HepG2 (cell line): ENCODE results near the gene MCOLN3. TPM values are rescaled to one million over a fixed set of nuclear protein-coding genes. Genes with fewer than 3 reads are reported as not detected.

Source experiments
- ATAC-seq: fragments of 200-7000 bp; cut with Tn5 transposase; 3 replicates; pipeline ENCODE4 v1.9.1; 2020; ENCODE audit warnings: mild to moderate bottlenecking, moderate library complexity
- BruUV-seq: library from RNA; stranded (reverse); fragments of 400-500 nt; replicated peaks from 2 replicates; lab custom pipeline; 2021; lab: Mats Ljungman, UMichigan
- CTCF ChIA-PET: fragments of 300-600 bp; formaldehyde crosslinking; extraction: SDS; loops from one replicate; lab custom pipeline; 2021; ENCODE audit warnings: low total read pairs, inconsistent platforms, low intra/inter-chr PET ratio; lab: Yijun Ruan, JAX
- POLR2A ChIA-PET: fragments of 350-600 bp; sonication (Branson Sonifier 250); formaldehyde crosslinking; loops from one replicate; lab custom pipeline; 2020; ENCODE audit warnings: antibody characterized with exemption, inconsistent platforms; lab: Yijun Ruan, JAX
- DNase-seq: peaks from one replicate; pipeline ENCODE4 v3.0.0-alpha.2; 2015; ENCODE audit warnings: low spot score
- FAIRE-seq: peaks from 3 replicates; lab custom pipeline; 2011; peaks lifted over from hg19 to GRCh38; lab: Jason Lieb, UNC
- H2AFZ ChIP-seq: one replicate; pipeline ENCODE4 v1.6.1; 2011; ENCODE audit warnings: low read length, inconsistent platforms
- H3K27ac ChIP-seq: fragments of 300-600 bp; 3 replicates; pipeline ENCODE4 v1.8.0; 2011; ENCODE audit warnings: mixed run types, mild to moderate bottlenecking, mixed read lengths, low read length, inconsistent platforms; ENCODE audit not compliant: insufficient read depth; ENCODE audit errors: extremely low read length
- H3K27me3 ChIP-seq, 2 experiments: fragments of 200-600 bp in 1 of 2; 2 replicates in 1 of 2; 3 replicates in 1 of 2; pipeline versions ENCODE4 v1.6.0 to v1.8.0; 2011; ENCODE audit warnings: low read length in 2 of 2, mild to moderate bottlenecking in 2 of 2, moderate library complexity in 2 of 2, inconsistent platforms in 1 of 2; ENCODE audit not compliant: insufficient read depth in 2 of 2, control insufficient read depth in 1 of 2
- H3K36me3 ChIP-seq, 2 experiments: fragments of 200-600 bp in 1 of 2; replicated peaks in 1 of 2; 2 replicates in 1 of 2; 3 replicates in 1 of 2; pipeline versions ENCODE4 v1.5.1 to v1.8.0; 2011; ENCODE audit warnings: low read length in 2 of 2, inconsistent platforms in 1 of 2; ENCODE audit not compliant: insufficient read depth in 2 of 2, control insufficient read depth in 1 of 2
- H3K4me1 ChIP-seq: 2 replicates; pipeline ENCODE4 v1.5.1; 2012; ENCODE audit warnings: low read length, inconsistent platforms; ENCODE audit not compliant: insufficient read depth
- H3K4me2 ChIP-seq: 2 replicates; pipeline ENCODE4 v1.6.0; 2011; ENCODE audit warnings: low read depth, low read length, inconsistent platforms
- H3K4me3 ChIP-seq, 3 experiments: fragments of 200-600 bp in 1 of 3; sonication (generic), shearing (Covaris generic) in 1 of 3; replicated peaks in 1 of 3; 2 replicates each; pipeline ENCODE4 v1.5.1; 2011 to 2016; ENCODE audit warnings: low read length in 3 of 3, inconsistent platforms in 2 of 3, low read depth in 2 of 3, mild to moderate bottlenecking in 2 of 3, control low read depth in 1 of 3, mixed read lengths in 1 of 3; ENCODE audit not compliant: insufficient read depth in 1 of 3
- H3K79me2 ChIP-seq: one replicate; pipeline ENCODE4 v1.6.1; 2011; ENCODE audit warnings: low read length, inconsistent platforms; ENCODE audit not compliant: insufficient read depth
- H3K9ac ChIP-seq: 2 replicates; pipeline ENCODE4 v1.6.0; 2011; ENCODE audit warnings: mild to moderate bottlenecking, low read depth, low read length, inconsistent platforms; ENCODE audit not compliant: insufficient read depth
- H3K9me3 ChIP-seq: 2 replicates; pipeline ENCODE4 v1.5.1; 2012; ENCODE audit warnings: mild to moderate bottlenecking, low read length
- H4K20me1 ChIP-seq: 2 replicates; pipeline ENCODE4 v1.6.0; 2011; ENCODE audit warnings: inconsistent platforms, mild to moderate bottlenecking, low read length, moderate library complexity; ENCODE audit not compliant: insufficient read depth
- ARNTL ChIP-seq: sonication (generic); formaldehyde crosslinking; IDR thresholded peaks from 2 replicates; pipeline ENCODE4 v1.4.0; 2020; ENCODE audit warnings: mild to moderate bottlenecking, missing genetic modification reagents
- CSRNP2 ChIP-seq: sonication (generic); formaldehyde crosslinking; conservative IDR thresholded peaks from 2 replicates; pipeline ENCODE4 v1.8.0; 2022; ENCODE audit warnings: low read depth, missing genetic modification reagents
- ELF3 ChIP-seq: IDR thresholded peaks from 2 replicates; pipeline ENCODE4 v1.6.1; 2016; ENCODE audit warnings: missing genetic modification reagents, missing compliant biosample characterization
- HOXA9 ChIP-seq: sonication (generic); formaldehyde crosslinking; IDR thresholded peaks from 2 replicates; pipeline ENCODE4 v1.8.1; 2022; ENCODE audit warnings: missing genetic modification reagents, mild to moderate bottlenecking, moderate library complexity, borderline replicate concordance
- JDP2 ChIP-seq: sonication (generic); formaldehyde crosslinking; IDR thresholded peaks from 2 replicates; pipeline ENCODE4 v1.8.1; 2022; ENCODE audit warnings: missing genetic modification reagents, borderline replicate concordance
- RAD21 ChIP-seq: fragments of 450-650 bp; formaldehyde crosslinking; IDR thresholded peaks from 2 replicates; pipeline ENCODE4 v1.5.0; 2020; ENCODE audit warnings: mild to moderate bottlenecking
- ZNF501 ChIP-seq: sonication (generic); formaldehyde crosslinking; IDR thresholded peaks from 2 replicates; pipeline ENCODE4 v1.5.1; 2020; ENCODE audit warnings: mild to moderate bottlenecking, moderate library complexity, missing genetic modification reagents
- WGBS: methylation state at CpG from one replicate; pipeline ENCODE4 v1.1.6; 2017; ENCODE audit warnings: low lambda C conversion rate; 5-methylcytosine and 5-hydroxymethylcytosine counted together
- in situ Hi-C: cut with HindIII; loops from 2 replicates; pipeline ENCODE4 v1.10.0; 2017; ENCODE audit warnings: low pct_unique_long_range_greater_than_20kb; ENCODE audit not compliant: extremely low pct_ligation_motif_present
- intact Hi-C: fragments of 100-400 bp; cut with micrococcal nuclease; formaldehyde crosslinking; loops from one replicate; pipeline ENCODE4 v1.10.0; 2022; ENCODE audit not compliant: unreplicated experiment
- polyA plus RNA-seq, 8 experiments: library from polyadenylated mRNA; depleted of rRNA in 3 of 8; stranded (reverse) in 7 of 8; unstranded in 1 of 8; fragments of >200 nt; fragmentation: Illumina TruSeq in 4 of 8; extraction: Trizol in 4 of 8; gene quantifications; 2 replicates each; pipeline versions ENCODE4 v1.2.1 to v1.2.3, GENCODE V29; 2011 to 2016; ENCODE audit warnings: low read depth in 4 of 8, missing spikeins in 1 of 8, mixed read lengths in 1 of 8; ENCODE audit not compliant: insufficient read depth in 1 of 8
- total RNA-seq, 5 experiments: library from RNA; depleted of rRNA; stranded (reverse); fragments of >200 nt; fragmentation: Illumina TruSeq; extraction: Trizol; gene quantifications; 2 replicates each; pipeline ENCODE4 v1.2.3, GENCODE V29; 2016; ENCODE audit warnings: low read depth in 1 of 5
- TF ChIP-seq, protein P1 (sequence below): sonication (generic); formaldehyde crosslinking; IDR thresholded peaks from 2 replicates; pipeline ENCODE4 v1.5.1; 2020; ENCODE audit warnings: mild to moderate bottlenecking, missing genetic modification reagents, borderline replicate concordance

Gene MCOLN3
- total and polyA plus RNA-seq, 2 of the 13 experiments (the other 11 are each of a cell fraction or from before 2014, with no cell fraction given) = 0.04 TPM

- Histone ChIP-seq H3K9me3 (no peaks in the 10 kb centered on the region), H4K20me1 (no peaks in the 10 kb centered on the region), H3K79me2 (no peaks in the 10 kb centered on the region), H3K4me2 (no peak overlapping the region), H3K9ac (no peak overlapping the region), H3K4me1 (no peaks in the 10 kb centered on the region), H2AFZ (no peak overlapping the region), H3K4me3 (no peak overlapping the region), H3K27me3 (peaks cover 0 to 4% of the 10 kb centered on the region in 2 experiments; a peak in 1 of 5 replicates), H3K27ac (no peak overlapping the region), H3K36me3 (no peaks in the 10 kb centered on the region)
- no TSS peak for BruUV-seq
- TF ChIP-seq, protein P1, sequence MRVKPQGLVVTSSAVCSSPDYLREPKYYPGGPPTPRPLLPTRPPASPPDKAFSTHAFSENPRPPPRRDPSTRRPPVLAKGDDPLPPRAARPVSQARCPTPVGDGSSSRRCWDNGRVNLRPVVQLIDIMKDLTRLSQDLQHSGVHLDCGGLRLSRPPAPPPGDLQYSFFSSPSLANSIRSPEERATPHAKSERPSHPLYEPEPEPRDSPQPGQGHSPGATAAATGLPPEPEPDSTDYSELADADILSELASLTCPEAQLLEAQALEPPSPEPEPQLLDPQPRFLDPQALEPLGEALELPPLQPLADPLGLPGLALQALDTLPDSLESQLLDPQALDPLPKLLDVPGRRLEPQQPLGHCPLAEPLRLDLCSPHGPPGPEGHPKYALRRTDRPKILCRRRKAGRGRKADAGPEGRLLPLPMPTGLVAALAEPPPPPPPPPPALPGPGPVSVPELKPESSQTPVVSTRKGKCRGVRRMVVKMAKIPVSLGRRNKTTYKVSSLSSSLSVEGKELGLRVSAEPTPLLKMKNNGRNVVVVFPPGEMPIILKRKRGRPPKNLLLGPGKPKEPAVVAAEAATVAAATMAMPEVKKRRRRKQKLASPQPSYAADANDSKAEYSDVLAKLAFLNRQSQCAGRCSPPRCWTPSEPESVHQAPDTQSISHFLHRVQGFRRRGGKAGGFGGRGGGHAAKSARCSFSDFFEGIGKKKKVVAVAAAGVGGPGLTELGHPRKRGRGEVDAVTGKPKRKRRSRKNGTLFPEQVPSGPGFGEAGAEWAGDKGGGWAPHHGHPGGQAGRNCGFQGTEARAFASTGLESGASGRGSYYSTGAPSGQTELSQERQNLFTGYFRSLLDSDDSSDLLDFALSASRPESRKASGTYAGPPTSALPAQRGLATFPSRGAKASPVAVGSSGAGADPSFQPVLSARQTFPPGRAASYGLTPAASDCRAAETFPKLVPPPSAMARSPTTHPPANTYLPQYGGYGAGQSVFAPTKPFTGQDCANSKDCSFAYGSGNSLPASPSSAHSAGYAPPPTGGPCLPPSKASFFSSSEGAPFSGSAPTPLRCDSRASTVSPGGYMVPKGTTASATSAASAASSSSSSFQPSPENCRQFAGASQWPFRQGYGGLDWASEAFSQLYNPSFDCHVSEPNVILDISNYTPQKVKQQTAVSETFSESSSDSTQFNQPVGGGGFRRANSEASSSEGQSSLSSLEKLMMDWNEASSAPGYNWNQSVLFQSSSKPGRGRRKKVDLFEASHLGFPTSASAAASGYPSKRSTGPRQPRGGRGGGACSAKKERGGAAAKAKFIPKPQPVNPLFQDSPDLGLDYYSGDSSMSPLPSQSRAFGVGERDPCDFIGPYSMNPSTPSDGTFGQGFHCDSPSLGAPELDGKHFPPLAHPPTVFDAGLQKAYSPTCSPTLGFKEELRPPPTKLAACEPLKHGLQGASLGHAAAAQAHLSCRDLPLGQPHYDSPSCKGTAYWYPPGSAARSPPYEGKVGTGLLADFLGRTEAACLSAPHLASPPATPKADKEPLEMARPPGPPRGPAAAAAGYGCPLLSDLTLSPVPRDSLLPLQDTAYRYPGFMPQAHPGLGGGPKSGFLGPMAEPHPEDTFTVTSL (CRISPR knock-in tag) = no peak
- no peak for TF ChIP-seq ARNTL
- no peak for TF ChIP-seq CSRNP2 (CRISPR knock-in tag)
- TF ChIP-seq ZNF501 = no peak
- TF ChIP-seq HOXA9 = no peak
- TF ChIP-seq JDP2 (CRISPR knock-in tag) = no peak
- TF ChIP-seq ELF3 (CRISPR knock-in tag) = no peak
- TF ChIP-seq RAD21 (CRISPR knock-in tag) = no peak
- in situ Hi-C loops = no loop called here
- POLR2A ChIA-PET = no interaction called here
- WGBS = 42% methylated on average over 2 of the region's 2 CpGs
- FAIRE-seq (no peak), ATAC-seq (no peak), DNase-seq (no peak)
- CTCF ChIA-PET = no interaction called here
- intact Hi-C loops = no loop called here
These were observed 15.1 kb downstream of the MCOLN3 start for GRCh38 chr1:85033221-85033620.
